Keratinocyte (primary cell): Measurements from ENCODE around the gene NRDE2.

Source experiments
- CTCF ChIP-seq, 3 experiments: IDR thresholded peaks in 1 of 3; conservative IDR thresholded peaks in 1 of 3; optimal IDR thresholded peaks in 1 of 3; 2 replicates in 2 of 3; 3 replicates in 1 of 3; pipeline versions ENCODE3 to v1.5.1; 2011; ENCODE audit warnings: low read length in 3 of 3, mild to moderate bottlenecking in 3 of 3, moderate library complexity in 2 of 3, control low read depth in 1 of 3, inconsistent platforms in 1 of 3; ENCODE audit not compliant: insufficient read depth in 2 of 3; ENCODE audit errors: extremely low read depth in 1 of 3
- EZH2 ChIP-seq: IDR thresholded peaks from one replicate; pipeline ENCODE4 v1.6.1; 2012; ENCODE audit warnings: inconsistent platforms, mild to moderate bottlenecking, low read length, moderate library complexity

- TF ChIP-seq CTCF (optimal IDR thresholded peaks at IDR 0.05 in 1 of 3, IDR thresholded peaks at IDR 0.05 in 1 of 3, conservative IDR thresholded peaks at IDR 0.05 in 1 of 3; ENCODE audit: extremely low read depth in 1 of 3, insufficient read depth in 2 of 3, low read length in 3 of 3), result no peak
- TF ChIP-seq EZH2, result no peak
Observed at GRCh38 chr14:90362558-90362896, 30.8 kb upstream of the NRDE2 start.
